Activated gamma-delta T cell treated with Interleukin-2 at 50 U/mL for 16 hours (primary cell): ENCODE results near the gene VPS52.
"Not testable (repeated sequence)": the region's sequence is repeated elsewhere in the genome, so short reads cannot be mapped to it uniquely, and the experiment has no call there.

ENCODE experiments used
- DNase-seq: peaks from one replicate; pipeline ENCODE4 v3.0.0-alpha.2; 2020

Gene VPS52

DNA sequence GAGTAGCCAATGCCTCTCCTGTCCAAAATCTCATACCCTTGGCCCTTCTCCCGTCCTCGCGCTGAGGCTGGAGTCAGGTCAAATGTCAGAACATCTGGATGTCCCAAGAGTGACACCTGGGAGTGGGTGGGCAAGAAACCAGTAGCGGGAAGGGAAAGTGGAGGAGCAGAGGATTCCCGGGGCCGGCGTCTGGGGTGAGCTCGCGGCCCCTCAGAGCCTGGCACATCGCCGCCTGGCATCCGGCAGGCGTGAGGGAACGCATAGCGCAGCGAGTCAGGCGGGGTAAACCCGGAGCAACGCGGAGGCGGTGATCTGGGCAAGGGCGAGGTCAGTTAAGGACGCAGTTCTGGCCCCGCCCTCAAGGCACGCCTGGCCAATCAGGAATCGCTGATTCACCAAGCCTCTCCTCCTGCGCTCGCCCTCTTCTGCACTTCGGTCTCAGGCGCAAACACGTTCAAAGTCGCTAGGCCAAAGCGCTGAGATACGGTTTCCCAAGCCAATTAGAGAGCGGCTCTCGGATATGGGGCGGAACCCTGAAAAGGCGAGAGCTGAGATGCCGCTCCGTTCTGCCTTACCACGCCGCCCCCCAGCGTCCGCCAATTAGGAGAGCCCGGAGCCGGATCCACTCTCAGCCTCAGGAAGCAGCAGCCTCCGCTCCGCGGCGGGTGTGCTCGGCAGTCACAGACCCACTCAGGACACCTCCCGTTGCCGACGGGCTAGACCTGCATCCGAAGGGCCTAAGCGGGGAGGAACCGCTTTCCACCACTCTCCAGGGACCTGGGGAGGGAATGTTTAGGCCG is 22.5 kb downstream of the VPS52 start:
- DNase-seq, result peak; percentile 94

DNA sequence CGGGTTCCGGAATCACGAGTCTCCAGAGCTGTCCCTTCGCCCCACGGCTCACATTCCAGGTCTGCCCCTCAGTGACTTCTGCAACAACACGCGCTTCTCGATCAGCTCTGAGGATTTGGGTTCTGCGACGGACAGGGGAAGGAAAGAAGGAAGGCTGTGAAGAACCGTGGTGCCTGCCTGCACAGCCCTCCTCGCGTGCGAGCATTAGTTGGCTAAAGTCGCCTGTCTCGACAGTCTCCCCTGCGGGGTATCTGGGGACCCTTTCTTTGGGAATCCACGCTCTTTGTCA is 23.1 kb downstream of the VPS52 start:
- DNase-seq, result no peak

DNA sequence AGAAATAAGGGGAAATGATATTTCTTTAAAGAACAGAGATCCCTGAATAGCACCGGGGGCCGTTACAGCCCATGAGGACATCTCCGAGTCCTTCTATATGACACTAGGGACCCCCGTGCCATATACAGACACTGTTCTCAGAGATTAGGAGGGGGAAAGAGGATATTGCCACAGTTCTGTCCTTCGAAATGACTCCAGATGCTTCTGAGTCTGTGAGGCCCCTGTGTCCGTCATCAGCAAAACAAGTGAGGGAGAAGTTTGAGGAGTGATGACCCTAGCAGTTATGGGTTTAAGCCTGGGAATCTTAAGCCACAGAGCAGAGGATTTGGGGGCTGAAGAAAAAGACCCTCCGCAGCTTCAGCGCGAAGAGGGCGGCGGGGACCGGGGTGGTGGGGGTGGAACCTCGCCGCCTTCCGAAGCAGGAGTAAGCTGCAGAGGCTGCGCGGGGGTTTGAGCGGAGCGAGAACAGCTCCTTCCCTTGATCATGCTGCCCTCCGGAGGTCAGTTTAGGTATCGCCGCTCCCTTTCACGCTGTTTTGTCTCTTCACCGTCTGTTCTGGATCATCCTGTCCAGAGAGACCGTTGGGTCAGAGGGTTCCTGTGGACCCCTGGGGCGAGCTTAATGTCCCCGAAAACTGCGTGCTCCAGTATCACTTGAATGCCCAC is 23.6 kb downstream of the VPS52 start:
- DNase-seq, result peak; percentile 93

DNA sequence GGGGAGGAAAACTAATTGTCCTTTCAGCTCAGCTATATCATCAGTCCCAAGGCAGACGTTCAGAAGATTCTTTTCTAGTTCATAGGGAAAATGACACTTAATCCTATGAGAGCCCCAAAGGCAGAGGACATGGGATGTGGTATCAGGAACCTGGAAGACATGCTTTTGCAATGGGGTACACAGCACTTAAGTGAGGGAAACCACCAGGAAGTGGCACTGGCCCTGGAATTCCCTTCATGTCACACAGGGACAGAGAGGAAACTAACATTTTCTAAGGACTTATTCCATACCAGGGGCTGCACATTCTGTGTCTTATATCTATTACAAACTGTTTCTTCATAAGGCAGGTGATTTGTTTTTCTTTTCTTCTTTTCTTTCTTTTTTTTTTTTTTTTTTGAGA is 28.2 kb downstream of the VPS52 start:
- DNase-seq, result no peak

DNA sequence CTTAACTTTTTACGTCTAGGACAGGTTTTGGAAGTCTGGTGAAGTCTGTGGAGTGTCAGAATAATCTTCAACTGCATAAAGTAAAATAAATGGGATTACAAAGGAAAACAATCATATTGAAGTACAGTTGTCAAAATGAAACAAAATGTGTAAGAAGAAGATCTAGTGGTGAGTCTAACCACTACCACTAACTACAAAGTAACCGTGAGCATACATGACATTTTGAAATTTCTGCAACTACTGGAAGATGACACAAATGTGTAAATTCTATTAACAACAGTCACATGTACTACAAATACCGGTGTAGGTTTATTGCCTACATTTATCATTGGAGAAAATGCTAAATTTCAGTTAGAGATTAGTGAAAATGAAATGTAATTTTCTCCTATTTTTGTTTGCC is 29.7 kb downstream of the VPS52 start:
- no peak for DNase-seq

DNA sequence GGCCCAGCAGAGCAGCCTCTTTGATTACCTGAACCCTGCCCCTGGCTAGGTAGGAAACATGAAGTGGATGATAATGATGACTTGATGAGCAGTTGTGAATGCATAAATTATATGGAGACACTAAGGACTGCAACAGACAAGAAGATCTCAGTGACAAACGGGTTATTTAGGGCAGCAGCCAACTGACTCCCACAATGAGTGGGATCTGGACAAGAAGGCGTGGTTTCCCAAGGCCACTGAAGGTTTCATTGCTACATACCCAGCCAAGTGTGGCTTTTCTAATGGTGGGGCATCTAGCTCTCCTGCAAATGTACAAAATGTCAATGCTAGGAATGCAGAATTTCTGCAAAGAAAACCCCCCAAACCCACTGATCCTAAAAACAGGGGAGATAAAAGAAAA is 33.9 kb downstream of the VPS52 start:
- no peak for DNase-seq

DNA sequence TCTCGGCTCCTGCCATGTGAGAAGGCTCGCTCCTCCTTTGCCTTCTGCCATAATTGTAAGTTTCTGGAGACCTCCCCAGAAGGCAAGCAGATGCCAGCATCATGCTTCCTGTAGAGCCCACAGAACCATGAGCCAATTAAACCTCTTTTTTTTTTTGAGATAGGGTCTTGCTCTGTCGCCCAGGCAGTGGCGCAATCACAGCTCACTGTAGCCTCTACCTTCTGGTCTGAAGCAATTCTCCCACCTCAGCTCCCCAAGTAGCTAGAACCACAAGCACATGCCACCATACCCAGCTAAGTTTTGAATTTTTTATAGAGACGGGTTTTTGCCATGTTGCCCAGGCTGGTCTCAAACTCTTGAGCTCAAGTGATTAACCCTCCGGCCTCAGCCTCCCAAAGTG is 34.8 kb downstream of the VPS52 start:
- no peak for DNase-seq

DNA sequence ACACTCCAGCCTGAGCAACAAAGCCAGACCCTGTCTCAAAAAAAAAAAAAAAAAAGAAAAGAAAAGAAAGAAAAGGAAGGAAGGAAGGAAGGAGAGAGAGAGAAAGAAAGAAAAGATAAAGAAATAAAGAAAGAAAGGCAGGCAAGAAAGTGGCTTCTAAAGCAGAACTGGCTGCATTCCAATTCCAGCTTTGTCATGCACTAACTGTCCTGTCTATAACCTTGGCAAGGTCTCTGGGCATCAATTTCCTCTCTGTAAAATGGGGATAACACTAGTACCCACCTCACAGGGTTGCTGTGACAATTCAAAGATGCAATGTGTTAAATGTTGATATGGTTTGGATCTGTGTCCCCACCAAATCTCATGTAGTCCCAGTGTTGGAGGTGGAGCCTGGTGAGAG is 35.3 kb downstream of the VPS52 start:
- no peak for DNase-seq

DNA sequence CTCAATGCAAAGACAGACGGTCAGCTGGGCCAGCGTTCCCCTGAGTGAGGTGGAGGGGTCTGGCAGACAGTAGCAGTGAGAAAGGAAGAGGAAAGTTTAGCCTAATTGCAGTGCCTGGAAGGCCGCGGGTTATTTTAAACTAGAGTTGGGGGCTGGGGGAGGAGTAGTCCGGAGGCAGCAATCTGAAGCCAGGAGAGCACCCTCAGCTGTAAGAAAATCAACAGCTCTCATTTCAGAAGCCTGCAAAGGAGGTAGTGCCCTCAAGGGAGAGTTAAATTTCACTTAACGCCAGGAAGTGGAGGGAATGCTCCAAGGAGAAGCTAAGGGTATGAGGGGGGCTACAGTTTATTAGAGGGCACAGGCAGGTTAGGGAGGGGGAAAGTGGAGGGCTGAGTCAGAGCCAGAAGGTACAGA is 36.4 kb downstream of the VPS52 start:
- no peak for DNase-seq

DNA sequence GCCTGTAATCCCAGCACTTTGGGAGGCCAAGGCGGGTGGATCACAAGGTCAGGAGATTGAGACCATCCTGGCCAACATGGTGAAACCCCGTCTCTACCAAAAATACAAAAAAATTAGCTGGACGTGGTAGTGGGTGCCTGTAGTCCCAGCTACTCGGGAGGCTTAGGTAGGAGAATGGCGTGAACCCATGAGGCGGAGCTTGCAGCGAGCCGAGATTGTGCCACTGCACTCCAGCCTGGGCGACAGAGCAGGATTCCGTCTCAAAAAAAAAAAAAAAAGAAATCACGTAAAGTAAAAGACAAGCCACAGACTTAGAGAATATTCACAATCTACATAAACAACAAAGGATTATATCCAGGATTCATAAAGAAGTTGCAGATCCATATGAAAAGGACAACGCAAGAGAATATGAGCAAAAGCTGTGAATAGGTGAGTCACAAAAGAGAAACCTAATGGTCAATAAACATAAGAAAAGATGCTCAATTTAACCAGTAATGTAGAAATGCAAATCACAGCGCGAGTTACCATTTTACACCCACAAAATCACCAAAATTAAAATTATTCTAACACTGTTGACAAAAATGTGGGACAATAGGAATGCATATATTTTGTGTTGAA is 45.1 kb downstream of the VPS52 start:
- DNase-seq, result not testable (repeated sequence)

DNA sequence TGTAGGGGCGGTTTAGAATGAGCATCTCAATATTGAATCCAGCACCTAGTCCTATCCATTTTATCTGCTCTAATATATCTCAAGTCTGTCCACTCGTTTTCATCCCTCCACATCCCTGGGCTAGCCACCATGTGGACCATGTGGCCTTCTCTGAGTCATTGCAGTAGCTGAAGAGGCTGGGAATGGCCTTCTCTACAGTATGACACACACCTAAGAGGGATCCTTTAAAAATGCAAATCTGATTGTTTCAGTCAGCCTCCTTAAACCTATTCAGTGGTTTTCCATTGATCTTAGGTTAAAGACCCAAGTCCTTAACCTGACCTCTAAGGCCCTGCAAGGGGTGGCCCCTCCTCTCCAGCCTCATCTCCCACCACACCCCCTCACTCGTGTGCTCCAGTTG is 54.0 kb downstream of the VPS52 start:
- no peak for DNase-seq

DNA sequence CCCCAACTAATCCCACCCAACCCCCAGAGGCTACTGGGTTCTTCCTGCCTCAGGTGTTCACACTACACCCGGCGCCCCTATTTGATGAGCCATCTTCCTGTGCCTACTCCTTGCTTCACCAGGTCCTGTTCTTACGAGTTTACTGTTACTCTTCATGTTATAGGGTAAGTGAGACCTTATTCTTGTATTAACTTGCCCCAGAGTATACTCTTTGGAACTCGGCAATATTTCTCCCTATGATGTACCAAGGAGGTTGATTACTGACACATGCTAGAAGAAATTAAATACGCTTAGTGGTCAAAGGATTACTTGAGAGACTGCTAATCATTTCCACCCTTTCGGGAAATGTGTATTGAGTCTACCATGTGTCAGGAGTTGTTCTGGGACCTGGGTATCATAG is 54.4 kb downstream of the VPS52 start:
- DNase-seq, result no peak

DNA sequence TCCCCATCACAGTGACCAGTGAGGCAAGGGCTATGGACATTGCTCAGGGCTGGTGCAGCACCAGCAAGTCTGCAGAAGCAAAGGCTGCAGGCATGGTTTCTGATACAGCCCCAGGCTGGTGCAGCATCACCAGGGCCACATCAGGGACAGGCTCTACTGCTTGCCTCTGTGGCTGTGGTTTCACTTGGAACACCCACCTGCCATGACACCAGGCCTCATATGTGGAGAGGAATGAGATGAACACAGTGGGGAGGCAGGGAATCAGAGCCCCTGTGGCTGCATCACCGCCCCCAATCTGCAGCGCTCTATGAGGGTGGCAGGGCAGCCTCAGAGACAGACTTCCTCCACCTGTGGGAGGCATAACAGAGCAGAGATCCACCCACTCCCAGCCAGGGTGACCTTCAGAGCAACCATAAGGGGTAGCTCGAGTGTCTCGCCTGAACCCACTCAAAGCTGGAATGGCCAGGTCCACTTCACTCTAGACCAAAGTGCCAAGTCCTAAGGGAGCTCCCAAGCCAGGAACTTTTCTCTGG is 55.5 kb downstream of the VPS52 start:
- no peak for DNase-seq

DNA sequence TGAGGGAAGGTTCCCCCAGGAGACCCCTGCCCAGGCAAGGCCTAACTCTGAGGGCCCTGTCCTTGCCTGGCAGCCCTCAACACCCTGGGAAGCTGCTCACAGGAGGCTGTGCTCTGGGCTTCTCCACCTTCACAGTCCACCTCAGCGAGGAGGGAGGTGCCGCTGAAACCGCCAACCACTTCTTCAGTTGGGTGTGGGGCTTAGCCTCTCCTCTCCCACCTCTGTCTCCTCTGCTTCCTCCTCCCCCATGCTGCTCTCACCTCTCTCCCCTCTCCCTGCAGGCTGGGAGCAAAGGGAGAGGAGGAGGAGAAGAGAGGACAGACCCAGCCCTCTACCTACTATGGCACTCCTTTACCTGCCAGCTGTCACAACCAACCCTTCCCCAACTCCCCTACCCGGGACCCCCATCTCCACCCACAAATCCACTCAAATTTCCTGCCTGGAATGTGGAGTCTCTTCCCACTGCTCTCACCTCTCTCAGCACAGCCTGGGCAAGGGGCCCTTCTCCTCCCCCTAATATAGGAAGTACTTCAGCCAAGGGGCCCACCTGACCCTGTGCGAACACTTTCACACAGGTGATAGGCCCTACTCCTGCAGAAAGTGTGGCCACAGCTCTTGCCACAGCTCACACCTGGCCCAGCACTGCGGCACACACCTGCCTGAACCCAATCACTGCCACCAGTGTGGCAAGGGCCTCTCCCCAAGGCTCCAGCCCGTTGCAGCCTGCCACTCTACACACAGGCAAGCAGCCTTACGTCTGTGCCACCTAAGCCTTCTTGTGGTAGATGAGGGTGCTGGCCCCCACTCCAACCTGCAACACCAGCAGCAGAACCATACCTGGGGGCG is 56.2 kb downstream of the VPS52 start:
- no peak for DNase-seq

DNA sequence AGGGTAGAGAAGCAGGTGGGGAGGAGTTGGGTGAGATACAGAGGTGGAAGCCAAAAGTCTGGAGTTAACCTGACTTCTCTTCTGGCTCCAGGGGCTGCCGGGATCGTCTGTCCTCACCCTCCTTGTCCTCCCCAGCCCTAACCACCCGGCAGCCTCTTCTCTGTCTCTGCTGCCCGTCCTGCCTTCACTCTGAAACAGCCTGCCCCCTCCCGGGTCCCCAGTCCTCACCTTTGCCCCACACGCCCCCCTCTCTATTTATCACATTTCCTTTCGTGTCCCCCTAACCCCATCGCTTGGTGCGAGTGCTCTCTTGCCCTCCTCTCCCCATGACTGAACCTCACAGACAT is 57.7 kb downstream of the VPS52 start:
- no peak for DNase-seq

DNA sequence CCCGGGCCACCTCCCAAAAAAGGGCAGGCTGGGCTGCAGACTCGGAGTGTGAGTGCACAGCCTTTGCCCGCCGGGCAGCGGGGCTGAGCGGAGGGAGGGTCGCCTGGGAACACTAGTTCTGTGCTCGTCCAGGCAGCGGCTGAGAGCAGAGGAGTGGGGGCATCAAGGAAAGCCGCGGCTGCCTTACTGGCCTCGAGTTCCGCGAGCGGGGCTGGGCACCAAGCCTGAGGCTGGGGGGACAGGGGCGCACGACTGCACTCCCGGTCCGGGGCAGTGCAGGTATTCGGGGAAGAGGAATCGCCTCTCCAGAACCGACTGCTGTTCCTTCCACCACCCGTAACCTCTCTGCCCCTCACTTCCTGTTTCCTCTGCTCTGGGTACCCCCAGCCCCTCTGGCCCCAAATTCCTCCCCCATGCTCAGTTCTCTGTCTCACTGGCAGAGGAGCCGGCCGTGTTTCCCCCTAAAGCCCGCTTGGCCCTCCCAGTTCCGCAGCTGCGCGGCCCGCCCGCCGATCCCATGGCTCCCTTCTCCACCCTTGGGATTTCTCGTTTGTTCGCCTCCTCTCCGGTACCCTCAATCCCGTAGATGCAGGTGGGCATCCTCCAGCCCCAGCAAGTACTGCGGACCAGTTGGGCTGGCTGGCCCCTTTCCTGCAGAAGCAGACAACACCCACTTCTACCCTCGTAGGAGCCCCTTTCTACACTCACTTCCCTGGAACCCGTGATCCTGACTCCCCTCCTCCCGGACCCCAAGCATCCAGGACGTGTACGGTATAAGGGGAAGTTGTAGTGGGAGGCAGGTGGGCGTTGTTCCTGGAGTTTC is 58.3 kb downstream of the VPS52 start:
- no peak for DNase-seq

DNA sequence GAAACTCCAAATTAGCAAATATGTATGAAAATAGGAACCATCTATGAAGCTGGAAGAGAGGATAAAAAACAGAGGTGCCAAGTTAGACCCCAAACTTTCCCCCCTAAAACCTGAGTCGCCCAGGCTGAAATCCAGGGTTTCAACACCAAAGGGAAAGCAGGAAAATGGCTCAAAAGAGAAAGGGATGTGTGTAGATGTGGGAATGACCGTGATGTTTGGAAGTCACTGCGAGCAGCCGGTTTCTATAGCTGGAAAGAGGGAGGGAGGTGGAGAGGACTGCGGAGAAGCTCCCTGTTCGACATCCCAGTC is 58.9 kb downstream of the VPS52 start:
- DNase-seq, result no peak

DNA sequence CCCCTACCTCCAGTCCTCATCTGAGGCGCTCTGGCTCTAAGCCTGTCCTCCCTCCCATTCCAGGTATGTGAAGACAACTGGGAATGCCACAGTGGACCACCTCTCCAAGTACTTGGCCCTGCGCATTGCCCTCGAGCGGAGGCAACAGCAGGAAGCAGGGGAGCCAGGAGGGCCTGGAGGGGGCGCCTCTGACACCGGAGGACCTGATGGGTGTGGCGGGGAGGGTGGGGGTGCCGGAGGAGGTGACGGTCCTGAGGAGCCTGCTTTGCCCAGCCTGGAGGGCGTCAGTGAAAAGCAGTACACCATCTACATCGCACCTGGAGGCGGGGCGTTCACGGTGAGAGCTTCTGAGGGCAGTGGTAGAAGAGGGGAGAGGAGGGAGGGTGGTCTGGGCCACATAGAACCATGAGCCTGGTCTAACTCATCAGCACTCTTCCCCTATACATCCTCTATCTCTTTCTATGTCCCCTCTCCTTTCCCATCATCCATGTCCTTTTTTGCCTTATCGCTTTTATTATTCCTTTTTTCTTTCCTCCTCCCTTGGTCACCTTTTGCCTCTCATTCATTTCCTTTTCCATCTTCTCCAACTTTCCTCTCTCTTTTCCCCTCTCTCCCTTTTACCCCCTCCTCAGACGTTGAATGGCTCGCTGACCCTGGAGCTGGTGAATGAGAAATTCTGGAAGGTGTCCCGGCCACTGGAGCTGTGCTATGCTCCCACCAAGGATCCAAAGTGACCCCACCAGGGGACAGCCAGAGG is 59.8 kb downstream of the VPS52 start:
- no peak for DNase-seq

DNA sequence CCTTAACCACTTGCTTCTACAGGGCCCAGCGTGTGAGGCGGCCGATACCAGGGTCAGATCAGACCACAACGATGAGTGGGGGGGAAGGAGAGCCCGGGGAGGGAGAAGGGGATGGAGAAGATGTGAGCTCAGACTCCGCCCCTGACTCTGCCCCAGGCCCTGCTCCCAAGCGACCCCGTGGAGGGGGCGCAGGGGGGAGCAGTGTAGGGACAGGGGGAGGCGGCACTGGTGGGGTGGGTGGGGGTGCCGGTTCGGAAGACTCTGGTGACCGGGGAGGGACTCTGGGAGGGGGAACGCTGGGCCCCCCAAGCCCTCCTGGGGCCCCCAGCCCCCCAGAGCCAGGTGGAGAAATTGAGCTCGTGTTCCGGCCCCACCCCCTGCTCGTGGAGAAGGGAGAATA is 60.5 kb downstream of the VPS52 start:
- DNase-seq, result no peak

DNA sequence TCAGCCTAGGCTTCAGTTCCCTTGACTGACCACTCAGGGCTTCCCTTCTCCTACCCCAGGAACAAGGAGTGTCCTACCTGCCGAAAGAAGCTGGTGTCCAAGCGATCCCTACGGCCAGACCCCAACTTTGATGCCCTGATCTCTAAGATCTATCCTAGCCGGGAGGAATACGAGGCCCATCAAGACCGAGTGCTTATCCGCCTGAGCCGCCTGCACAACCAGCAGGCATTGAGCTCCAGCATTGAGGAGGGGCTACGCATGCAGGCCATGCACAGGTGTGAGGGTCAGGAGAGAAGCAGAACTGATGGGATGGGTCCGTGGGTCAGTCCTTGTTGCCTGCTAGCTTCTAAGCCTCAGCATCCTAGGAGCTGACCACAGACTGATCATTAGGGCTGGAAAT is 61.8 kb downstream of the VPS52 start:
- no peak for DNase-seq

DNA sequence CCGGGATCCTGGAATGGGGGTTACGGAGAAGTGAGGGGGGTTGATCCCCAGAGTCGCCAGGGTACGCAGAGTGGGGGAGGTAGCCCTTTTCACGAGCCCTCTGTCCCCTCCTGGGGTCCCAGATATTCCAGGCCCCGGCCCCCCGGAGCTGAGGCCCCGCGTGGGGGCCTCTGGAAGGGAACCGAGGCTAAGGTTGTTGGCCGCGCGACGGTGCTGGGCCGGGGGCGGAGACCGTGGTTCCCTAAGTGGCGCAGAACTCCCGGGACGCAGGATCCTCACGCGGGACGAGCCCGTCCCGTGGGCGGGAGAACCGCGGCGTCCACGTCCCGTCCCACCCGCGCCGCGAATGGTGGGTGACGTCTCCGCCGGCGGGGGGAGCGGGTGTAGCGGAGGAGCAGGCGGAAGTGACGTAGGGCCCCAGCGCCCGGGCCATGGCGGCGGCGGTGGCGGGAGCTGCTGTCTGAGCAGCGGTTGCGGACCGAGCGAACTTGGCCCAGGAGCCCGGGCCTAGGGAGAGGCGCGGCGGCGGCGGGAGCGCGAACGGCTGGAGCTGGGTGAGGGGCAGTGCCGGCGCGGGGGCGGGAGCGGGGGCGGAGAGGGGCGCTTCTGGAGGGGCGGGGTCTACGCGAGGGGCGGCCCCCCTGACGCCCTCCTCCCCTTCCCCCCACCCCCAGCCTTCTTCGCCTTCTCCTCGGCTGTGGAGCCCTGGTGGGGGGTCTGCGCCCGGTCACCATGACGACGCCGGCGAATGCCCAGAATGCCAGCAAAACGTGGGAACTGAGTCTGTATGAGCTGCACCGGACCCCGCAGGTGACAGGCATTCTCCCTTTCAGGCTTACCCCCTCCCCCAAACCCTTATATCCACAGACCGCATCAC is 63.3 kb downstream of the VPS52 start, which contains the start of gene RING1:
Gene RING1 (plus strand): TSS at position 410 of the 877 bp plus-strand sequence. CDS start 323 bp downstream, at position 733.
- peak; percentile 84 for DNase-seq
